Breast epithelium (tissue), 4 donors: ENCODE results near the gene MBOAT2. TPM values are rescaled to one million over a fixed set of nuclear protein-coding genes. Genes with fewer than 3 reads are reported as not detected.
"Not testable (repeated sequence)": the region's sequence is repeated elsewhere in the genome, so short reads cannot be mapped to it uniquely, and the experiment has no call there.

Source experiments
- DNase-seq, 2 donors: peaks; one replicate each; pipeline ENCODE4 v3.0.0-alpha.2; 2019; ENCODE audit warnings: low spot score in 2 of 2
- H3K27ac ChIP-seq, 2 donors: fragments of 200-600 bp; sonication (generic) in 1 of 2; one replicate each; pipeline ENCODE4 v1.5.1; 2016 to 2019; ENCODE audit warnings: mild to moderate bottlenecking in 1 of 2
- H3K27me3 ChIP-seq, 2 donors: fragments of 200-600 bp; sonication (generic) in 1 of 2; one replicate each; pipeline versions ENCODE4 v1.5.1 to v1.6.0; 2017 to 2019; ENCODE audit warnings: control low read depth in 1 of 2, mild to moderate bottlenecking in 1 of 2
- H3K36me3 ChIP-seq: fragments of 200-600 bp; one replicate; pipeline ENCODE4 v1.5.1; 2019
- H3K4me1 ChIP-seq, 2 donors: fragments of 200-600 bp; sonication (generic); one replicate each; pipeline ENCODE4 v1.5.1; 2016 to 2019; ENCODE audit warnings: control low read depth in 1 of 2
- H3K4me3 ChIP-seq, 3 donors: fragments of 200-600 bp; sonication (generic); 1 replicate in 2 of 3; 2 replicates in 1 of 3; pipeline ENCODE4 v1.5.1; 2016 to 2019; ENCODE audit warnings: mild to moderate bottlenecking in 3 of 3, moderate library complexity in 2 of 3
- H3K9me3 ChIP-seq, 2 donors: fragments of 200-600 bp; sonication (generic) in 1 of 2; one replicate each; pipeline ENCODE4 v1.5.1; 2016 to 2019; ENCODE audit warnings: control low read depth in 1 of 2
- POLR2A ChIP-seq: fragments of 450-650 bp; IDR thresholded peaks from one replicate; pipeline ENCODE4 v1.6.1; 2016; ENCODE audit warnings: antibody characterized with exemption, mild to moderate bottlenecking, moderate library complexity
- POLR2AphosphoS5 ChIP-seq, 3 donors: sonication (generic); formaldehyde crosslinking; IDR thresholded peaks; one replicate each; pipeline ENCODE4 v1.6.1; 2017; ENCODE audit warnings: antibody characterized with exemption in 3 of 3
- intact Hi-C: fragments of 100-400 bp; cut with DNase I; formaldehyde crosslinking; loops from one replicate; pipeline ENCODE4 v1.15.1; 2023; ENCODE audit warnings: low total_unique reads
- total RNA-seq, 3 donors: library from RNA; depleted of rRNA; stranded (reverse); fragments of >200 nt; gene quantifications; one replicate each; pipeline ENCODE4 v1.1.0, GENCODE V29; 2016
- TF ChIP-seq, protein P1 (sequence below), 3 donors: fragments of 450-650 bp; IDR thresholded peaks; one replicate each; pipeline ENCODE4 v1.5.1; 2016 to 2017; ENCODE audit warnings: antibody characterized with exemption in 3 of 3, mild to moderate bottlenecking in 3 of 3, moderate library complexity in 3 of 3

Gene MBOAT2
- total RNA-seq, 3 donors from 2014 or later = 6.4 to 41.0 (median 23.6) TPM

DNA sequence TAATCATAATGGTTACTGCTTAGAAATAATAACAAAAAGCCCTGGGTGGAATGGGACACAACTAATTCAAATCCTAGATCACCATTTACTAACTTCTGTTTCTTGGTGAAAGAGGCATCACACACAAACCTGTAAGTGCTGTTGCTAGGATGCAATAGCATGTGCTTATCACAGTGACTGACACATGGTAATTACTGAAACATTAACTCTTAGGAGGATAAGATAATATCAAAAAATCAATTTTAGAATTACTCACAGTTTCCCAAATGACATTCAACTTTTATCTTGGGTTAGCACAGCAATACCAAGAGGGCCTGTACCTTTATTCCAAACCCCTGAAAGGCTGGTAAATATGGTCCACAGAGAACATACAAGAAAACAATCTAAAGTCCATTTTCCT is 69.1 kb downstream of the MBOAT2 start:
- Histone ChIP-seq H3K9me3 (no peaks in the 10 kb centered on the region), H3K4me3 (no peak overlapping the region), H3K27me3 (no peaks in the 10 kb centered on the region), H3K36me3 (no peaks in the 10 kb centered on the region), H3K4me1 (no peaks in the 10 kb centered on the region), H3K27ac (no peak overlapping the region)
- intact Hi-C loops = no loop called here
- TF ChIP-seq POLR2A (no peak), POLR2AphosphoS5 (IDR thresholded peaks at IDR 0.05) (no peak)
- TF ChIP-seq, protein P1, sequence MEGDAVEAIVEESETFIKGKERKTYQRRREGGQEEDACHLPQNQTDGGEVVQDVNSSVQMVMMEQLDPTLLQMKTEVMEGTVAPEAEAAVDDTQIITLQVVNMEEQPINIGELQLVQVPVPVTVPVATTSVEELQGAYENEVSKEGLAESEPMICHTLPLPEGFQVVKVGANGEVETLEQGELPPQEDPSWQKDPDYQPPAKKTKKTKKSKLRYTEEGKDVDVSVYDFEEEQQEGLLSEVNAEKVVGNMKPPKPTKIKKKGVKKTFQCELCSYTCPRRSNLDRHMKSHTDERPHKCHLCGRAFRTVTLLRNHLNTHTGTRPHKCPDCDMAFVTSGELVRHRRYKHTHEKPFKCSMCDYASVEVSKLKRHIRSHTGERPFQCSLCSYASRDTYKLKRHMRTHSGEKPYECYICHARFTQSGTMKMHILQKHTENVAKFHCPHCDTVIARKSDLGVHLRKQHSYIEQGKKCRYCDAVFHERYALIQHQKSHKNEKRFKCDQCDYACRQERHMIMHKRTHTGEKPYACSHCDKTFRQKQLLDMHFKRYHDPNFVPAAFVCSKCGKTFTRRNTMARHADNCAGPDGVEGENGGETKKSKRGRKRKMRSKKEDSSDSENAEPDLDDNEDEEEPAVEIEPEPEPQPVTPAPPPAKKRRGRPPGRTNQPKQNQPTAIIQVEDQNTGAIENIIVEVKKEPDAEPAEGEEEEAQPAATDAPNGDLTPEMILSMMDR (IDR thresholded peaks at IDR 0.05) = no peak
- DNase-seq = no peak

DNA sequence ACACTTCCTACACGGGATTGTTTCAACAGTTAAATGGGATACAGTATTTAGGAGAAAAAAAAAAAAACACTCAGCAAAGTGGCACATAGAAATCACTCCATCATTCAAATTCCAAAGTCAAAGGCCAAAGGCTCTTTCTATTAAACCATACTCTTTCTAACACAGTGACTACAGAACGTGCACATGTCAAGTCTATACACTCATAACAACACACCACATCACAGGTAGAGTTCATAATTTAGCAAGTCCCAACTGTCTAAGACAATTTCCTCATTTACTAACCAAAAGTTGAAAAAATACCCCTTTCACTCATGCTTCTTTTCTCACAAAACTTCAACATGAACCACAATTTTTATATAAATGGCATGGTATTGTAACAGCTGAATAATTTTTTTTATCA is 70.8 kb downstream of the MBOAT2 start:
- no peak for DNase-seq
- no peak overlapping the region for H3K27ac ChIP-seq
- TF ChIP-seq POLR2AphosphoS5 (IDR thresholded peaks at IDR 0.05) = no peak
- no peak for TF ChIP-seq POLR2A
- TF ChIP-seq, protein P1 (IDR thresholded peaks at IDR 0.05) = no peak
- H3K4me3 ChIP-seq = no peak overlapping the region
- no peaks in the 10 kb centered on the region for H3K4me1 ChIP-seq
- no peaks in the 10 kb centered on the region for H3K9me3 ChIP-seq
- H3K36me3 ChIP-seq = no peaks in the 10 kb centered on the region
- no peaks in the 10 kb centered on the region for H3K27me3 ChIP-seq
- intact Hi-C loops = no loop called here

DNA sequence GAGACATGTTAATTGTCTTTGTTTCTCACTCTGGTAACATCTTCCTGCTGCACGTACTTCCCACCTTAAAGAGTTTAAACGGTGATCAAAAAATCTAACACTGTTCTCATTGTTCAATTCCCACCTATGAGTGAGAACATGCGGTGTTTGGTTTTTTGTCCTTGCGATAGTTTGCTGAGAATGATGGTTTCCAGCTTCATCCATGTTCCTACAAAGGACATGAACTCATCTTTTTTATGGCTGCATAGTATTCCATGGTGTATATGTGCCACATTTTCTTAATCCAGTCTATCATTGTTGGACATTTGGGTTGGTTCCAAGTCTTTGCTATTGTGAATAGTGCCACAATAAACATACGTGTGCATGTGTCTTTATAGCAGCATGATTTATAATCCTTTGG is 73.3 kb downstream of the MBOAT2 start:
- H3K36me3 ChIP-seq, H3K27me3 ChIP-seq, H3K9me3 ChIP-seq, H3K4me1 ChIP-seq, H3K27ac ChIP-seq, DNase-seq, H3K4me3 ChIP-seq, intact Hi-C loops: not testable (repeated sequence)

DNA sequence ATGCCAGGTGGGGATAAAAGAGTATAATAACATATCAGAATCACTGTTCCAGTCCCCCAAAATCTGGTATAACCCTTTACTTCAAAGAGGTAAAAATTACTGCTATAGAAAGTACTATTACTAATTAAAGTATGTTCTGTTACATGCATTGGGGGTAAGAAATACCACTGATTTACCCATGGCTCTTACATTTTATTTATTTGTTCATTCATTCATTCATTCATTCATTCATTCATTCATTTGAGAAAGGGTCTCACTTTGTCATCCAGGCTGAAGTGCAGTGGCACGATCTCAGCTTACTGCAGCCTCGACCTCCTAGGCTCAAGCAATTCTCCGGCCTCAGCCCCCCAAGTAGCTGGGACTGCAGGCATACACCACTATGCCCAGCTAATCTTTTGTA is 74.4 kb downstream of the MBOAT2 start:
- Histone ChIP-seq H3K4me1 (no peaks in the 10 kb centered on the region), H3K27ac (no peak overlapping the region), H3K27me3 (no peaks in the 10 kb centered on the region), H3K4me3 (no peak overlapping the region), H3K9me3 (no peaks in the 10 kb centered on the region), H3K36me3 (no peaks in the 10 kb centered on the region)
- TF ChIP-seq POLR2A (no peak), POLR2AphosphoS5 (IDR thresholded peaks at IDR 0.05) (no peak)
- no peak for DNase-seq
- intact Hi-C loops = no loop called here

DNA sequence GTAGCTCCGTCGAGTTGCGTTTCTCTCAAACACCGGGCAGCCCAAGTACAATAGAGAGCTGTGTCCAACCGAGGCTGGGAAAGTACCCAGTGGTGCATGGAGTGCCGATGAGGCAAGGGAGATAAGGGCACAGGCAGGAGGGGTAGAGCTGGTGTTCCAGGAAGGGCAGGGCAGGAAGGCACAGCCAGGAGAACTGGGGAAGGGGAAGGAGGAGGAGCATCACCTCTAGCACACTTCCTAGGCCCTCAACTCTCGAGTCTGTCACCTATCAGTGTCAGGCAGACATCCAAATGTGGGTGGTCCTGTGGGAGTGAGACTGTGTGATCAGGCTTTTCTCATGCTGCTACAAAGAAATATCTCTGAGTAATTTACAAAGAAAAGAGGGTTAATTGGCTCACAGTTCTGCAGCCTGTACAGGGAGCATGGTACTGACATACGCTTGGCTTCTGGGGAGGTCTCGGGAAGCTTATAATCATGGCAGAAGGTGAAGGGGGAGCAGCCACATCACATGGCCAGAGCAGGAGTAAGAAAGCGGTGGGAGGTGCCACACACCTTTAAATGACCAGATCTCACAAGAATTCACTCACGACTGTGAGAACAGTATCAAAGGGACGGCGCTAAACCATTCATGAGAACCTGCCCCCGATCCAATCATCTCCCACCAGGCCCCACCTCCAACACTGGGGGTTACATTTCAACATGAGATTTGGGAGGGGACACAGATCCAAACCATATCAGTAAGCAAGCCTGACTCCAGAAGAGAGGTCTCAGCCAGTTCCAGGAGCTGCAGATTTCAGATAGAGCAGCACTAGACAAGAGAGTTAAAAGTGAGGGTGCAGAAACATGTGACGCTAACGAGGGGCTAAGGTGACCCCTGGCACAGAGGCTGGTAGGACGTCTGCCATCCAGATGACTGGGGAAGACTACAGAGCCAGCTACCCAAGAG is 75.7 kb downstream of the MBOAT2 start:
- Histone ChIP-seq H3K27me3 (no peaks in the 10 kb centered on the region), H3K4me1 (no peaks in the 10 kb centered on the region), H3K36me3 (no peaks in the 10 kb centered on the region), H3K27ac (no peak overlapping the region), H3K9me3 (no peaks in the 10 kb centered on the region), H3K4me3 (no peak overlapping the region)
- TF ChIP-seq POLR2AphosphoS5 (IDR thresholded peaks at IDR 0.05) (no peak), POLR2A (no peak)
- TF ChIP-seq, protein P1 (IDR thresholded peaks at IDR 0.05) = no peak
- no peak for DNase-seq
- intact Hi-C loops = no loop called here

DNA sequence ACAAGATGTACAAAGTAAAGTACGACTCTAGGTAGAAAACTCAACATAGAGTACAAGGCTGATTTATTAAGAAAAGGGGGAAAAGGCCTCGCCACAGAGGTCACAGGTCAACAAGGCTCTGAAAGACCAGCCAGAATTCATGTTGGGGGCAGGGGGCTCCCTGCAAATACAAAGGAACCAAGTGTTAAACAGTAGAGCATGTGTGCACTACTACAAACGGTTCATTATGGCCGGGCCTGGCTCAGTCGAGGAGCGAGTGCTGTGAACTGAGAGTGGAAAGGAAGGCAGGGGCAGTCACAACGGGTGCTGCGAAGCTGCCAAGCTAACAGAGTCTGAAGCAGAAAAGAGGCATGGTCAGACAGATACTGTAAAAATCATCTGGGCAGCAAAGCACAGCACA is 77.1 kb downstream of the MBOAT2 start:
- H3K4me3 ChIP-seq = no peak overlapping the region
- TF ChIP-seq, protein P1 (IDR thresholded peaks at IDR 0.05) = no peak
- TF ChIP-seq POLR2A (no peak), POLR2AphosphoS5 (IDR thresholded peaks at IDR 0.05) (no peak)
- DNase-seq = no peak
- intact Hi-C loops = no loop called here
- H3K27me3 ChIP-seq = no peaks in the 10 kb centered on the region
- H3K4me1 ChIP-seq = no peaks in the 10 kb centered on the region
- no peaks in the 10 kb centered on the region for H3K9me3 ChIP-seq
- H3K36me3 ChIP-seq = no peaks in the 10 kb centered on the region
- H3K27ac ChIP-seq = no peak overlapping the region
